GM21381 (cell line): ENCODE measurements around the gene HASPIN.

Experiments
- ATAC-seq: cut with Tn5 transposase; IDR thresholded peaks from one replicate; pipeline ENCODE4 v1.9.1; 2021; ENCODE audit warnings: mild to moderate bottlenecking, moderate library complexity; ENCODE audit not compliant: unreplicated experiment

The HASPIN gene

DNA sequence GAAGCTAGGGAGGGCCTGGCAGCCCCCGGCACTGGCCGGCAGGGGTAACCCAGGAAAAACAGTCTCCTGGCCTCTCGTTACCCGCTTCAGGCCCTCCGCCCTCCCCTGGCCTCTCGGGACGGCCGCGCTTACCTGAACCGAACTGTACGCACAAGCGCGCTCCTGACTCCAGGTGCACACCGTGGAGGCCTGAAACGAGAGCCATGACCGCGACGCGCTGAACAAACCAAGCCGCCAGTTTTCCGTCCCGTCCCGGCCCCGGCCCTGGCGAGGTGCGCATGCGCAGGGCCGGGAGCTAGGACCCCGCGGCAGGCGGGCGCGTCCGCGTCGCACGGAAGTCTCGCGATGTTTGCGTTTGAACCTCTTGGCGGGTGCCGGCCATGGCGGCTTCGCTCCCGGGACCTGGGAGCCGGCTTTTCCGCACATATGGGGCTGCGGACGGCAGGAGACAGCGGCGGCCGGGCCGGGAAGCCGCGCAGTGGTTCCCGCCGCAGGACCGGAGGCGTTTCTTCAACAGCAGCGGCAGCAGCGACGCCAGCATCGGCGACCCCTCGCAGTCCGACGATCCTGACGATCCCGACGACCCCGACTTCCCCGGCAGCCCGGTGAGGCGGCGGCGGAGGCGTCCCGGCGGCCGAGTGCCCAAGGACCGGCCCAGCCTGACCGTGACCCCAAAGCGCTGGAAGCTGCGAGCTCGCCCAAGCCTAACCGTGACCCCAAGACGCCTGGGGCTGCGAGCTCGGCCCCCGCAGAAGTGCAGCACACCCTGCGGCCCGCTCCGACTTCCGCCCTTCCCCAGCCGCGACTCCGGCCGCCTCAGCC is at the start of gene HASPIN:
Gene HASPIN (plus strand): TSS at position 348 of the 822 bp plus-strand sequence. CDS start 33 bp downstream, at position 381.
- ATAC-seq = peak; percentile 89

DNA sequence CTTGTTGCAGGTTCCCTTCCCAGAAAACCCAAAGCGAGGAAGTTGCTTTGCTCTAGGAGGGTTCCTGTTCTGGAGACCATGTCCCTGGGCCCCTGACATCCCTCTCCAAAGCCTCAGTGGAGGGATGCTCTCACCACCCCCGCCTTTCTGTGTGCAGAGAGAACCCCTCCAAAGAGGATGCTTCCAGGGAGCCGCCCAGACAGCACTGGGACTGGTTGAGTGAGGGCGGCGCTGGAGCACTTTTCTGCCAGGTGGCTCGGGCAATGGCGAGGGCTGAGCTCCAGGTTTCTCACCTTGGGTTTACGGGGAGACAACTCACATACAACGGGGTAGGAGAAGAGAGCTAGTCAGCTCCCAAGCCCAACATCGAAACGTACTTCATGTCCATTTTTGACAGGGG is 47.8 kb upstream of the HASPIN start:
- no peak for ATAC-seq

DNA sequence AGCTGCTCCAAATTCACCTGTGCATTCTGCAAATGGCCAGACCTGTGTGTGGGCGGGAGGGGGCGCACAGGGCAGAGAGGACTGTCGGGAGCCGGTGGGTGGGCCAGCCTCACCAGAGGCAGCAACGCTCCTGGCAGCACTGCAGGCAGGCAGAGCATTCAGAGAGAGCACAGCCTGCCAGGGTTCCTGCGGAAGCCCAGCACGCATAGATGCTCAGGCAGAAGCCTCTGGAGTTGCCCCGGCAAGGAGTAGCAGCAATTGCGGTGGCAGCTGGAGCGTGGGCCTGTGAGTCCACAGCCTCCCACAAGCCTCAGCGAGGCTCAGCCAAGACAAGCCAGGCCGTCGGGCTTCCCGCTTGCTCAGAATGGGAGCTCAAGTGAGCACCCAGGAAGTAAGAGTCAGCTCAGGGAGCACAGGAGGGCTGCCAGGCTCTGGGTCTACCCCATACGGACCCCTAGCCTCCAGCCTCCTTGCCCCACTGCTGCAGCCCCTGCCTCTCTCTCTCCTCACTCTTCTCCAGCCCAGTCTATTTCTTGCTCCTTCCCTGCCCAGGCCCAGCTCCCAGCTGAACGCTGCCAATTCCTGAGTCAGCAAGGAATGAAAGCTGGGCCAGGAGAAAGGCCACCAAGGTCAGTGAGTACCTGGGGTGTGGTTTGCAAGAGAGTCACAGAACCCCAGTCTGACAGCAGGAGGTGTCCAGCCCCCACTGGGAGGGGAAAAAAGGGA is 45.4 kb upstream of the HASPIN start:
- ATAC-seq = no peak

DNA sequence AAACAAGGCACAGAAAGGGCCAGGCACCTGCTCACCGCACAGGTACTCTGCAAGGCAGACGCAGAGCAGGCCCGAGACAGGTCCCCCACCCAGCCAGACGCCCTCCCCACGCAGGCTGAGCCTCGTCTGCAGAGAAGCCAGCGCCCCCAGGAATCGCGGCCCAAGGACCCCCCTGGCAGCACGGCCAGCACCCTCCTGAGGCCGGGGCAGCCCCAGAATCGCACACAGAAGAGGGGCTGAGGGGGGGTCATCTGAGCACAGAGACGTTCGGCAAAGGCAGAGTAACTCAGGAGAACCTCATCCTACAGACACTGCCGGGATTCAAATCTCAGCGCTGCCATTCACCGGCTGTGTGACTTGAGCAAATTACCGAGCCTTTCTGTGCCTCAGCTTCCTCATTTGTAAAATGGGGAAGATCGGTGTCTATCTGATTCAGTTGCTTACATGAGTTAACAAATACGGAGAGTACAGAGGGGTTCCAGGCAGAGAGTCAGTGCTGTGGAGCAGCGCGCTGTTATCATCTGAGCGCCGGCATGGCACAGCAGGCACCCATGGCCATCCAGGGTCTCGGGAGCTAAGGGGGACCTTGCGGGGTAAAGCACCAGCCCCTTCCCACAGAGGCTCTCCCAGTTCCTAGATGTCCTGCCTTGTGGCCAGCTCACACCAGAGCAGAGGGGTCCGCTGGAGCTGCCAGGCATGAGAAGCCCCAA is 44.7 kb upstream of the HASPIN start:
- no peak for ATAC-seq

DNA sequence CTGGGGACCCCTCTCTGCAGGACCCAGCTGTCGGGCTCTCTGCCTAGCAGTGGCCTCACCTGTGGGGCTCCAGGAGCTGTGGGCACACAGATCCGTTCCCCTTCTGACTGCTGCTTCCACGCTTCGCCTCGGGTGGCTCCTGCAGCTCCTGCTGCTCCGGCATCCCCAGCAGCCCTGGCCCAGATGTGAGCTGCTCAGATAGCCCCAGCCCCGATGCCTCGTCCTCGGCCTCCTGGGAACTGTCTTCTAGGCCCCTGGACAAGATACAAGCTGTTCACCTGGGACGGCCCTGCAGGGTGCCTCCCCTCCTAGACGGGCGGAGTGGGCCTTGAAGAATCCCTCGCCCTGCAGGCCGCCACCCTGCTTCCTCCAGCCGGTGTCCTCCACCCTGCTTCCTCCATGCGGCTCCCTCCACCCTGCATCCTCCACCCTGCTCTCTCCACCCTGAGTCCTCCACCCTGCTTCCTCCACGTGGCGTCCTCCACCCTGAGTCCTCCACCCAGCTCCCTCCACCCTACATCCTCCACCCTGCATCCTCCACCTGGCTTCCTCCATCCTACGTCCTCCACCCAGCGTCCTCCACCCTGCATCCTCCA is 44.1 kb upstream of the HASPIN start:
- no peak for ATAC-seq

DNA sequence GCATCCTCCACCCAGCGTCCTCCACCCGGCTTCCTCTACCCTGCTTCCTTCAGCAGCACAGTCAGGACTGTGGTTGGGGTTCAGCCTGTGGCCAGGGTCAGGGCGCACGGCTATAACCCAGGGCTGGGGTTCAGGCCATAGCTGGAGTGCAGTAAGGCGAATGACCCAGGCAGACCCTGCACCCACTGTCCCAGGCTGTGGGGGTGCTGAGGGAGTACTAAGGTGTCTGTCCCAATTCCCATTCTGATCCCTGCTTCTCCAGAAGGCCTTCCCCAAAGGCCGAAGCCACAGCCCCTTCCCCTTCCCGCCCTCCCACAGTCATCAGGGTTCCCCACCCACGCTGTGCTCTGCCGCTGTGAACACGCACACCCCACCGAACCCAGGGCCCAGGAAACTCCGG is 42.6 kb upstream of the HASPIN start:
- no peak for ATAC-seq

DNA sequence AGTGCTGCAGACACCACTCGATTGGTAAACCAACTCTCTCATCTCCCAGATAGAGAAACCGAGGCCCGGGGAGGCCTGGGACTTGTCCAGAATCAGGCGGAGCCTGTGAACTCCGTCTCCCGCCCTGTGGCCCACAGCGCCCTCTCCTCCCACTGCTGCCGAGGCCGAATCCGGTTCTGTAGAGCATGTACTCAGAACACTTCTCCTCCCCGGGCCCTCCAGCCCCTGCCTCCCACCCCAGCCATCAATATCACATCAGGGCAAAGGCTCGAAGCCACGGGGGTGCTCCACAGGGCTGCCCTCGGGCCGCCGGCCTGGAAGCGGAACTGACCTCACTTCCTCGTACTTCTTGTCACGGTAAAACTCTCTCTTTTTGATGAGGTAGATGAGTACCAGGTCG is 42.1 kb upstream of the HASPIN start:
- no peak for ATAC-seq

DNA sequence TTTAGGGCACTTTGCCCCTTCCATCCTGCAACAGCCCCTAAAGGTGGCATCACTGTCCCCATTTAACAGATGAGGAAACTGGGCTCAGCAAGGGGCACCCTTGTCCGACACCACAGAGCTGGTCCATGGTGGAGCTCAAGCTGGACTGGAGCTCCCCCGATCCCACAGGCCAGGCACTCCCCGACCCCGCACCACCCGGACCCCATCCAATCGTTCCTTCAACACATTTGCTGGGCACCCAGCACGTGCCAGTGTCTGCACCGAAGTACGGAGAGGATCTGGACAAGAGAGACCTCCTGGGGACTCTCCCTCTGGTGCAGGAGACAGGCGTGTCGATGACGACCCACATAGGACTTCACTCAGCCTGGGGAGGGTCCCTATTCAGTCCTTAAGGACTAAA is 41.7 kb upstream of the HASPIN start:
- ATAC-seq = no peak

DNA sequence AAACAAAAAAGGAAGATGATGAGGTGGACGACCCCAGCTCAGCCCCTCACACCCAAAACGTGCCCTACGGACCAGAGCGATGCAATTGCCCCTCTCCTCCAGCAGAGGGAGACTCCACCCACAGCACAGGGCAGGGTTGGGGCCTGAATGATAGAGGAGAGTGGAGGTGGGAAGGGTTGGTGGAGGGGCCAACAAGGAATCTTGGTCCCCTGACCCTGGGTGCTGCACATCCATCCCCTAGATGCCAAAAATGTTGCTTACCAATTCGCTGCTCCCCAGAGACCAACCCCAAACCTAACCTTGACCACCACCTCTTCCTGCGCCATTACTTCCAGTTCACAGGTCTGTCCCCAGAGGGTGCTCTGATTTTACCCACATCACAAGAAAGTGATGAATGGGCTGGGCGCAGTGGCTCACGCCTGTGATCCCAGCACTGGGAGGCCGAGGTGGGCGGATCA is 40.6 kb upstream of the HASPIN start:
- no peak for ATAC-seq

DNA sequence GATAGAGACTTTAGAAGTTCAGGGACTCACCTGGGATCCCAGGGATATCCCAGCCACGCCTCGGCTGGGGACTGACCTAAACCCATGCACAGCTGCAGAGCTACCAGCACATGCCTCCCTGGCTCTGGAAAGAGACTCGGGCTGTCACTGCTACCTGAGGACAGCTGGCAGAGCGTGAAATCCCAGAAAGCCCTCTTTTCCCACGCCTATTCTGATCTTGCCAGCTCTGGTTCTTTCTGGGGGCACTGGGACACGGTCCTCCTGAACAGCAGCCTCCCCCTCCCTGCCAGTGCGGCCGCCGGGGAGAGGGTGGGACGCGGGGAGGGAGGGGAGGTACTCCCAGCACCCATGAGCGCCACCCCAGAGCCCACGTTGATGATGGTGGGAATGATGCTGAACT is 38.5 kb upstream of the HASPIN start:
- no peak for ATAC-seq

DNA sequence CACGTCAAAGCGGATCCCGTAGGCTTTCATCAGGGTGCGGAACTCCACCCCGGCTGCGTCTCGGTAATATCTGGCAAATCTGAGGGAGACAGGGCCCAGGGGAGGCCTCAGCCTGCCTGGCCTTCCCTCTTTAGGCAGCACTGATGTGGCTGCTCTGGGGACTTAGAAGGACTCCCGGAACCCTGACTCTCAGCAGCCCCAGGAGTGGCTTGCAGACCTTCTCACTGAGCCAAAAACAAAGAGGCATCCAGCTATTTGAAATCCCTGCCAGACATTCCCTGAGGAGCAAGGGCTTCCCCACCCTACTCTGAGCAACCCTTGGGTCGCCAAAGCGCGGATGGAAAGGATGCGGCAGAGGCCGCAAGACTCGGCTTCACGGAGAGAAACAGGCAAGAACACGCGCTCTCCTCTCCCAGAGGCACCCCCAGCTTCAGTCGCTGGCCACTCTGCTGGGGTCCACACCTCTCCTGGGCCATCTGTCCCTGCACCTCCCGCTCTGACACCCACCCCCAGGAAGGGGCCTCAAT is 35.6 kb upstream of the HASPIN start:
- no peak for ATAC-seq

DNA sequence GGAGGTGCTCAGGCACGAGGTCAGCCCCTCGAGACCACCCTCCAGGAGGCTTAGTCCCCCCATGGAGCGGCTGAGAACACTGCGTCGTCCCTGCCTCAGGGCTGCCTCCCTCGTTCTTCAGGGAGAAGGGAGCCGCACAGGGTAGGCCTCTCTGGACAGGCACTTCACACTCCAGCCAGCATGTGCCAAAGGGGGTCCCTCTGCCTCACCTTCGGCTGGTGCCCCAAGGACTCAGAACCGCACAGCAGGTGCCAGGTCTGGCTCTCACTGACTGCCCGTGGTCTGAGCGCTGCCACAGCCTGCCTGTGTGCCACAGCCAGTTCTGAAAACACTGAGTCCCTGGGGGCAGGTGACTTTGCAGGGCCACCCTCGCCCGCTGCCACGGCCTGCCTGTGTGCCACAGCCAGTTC is 34.8 kb upstream of the HASPIN start:
- no peak for ATAC-seq

DNA sequence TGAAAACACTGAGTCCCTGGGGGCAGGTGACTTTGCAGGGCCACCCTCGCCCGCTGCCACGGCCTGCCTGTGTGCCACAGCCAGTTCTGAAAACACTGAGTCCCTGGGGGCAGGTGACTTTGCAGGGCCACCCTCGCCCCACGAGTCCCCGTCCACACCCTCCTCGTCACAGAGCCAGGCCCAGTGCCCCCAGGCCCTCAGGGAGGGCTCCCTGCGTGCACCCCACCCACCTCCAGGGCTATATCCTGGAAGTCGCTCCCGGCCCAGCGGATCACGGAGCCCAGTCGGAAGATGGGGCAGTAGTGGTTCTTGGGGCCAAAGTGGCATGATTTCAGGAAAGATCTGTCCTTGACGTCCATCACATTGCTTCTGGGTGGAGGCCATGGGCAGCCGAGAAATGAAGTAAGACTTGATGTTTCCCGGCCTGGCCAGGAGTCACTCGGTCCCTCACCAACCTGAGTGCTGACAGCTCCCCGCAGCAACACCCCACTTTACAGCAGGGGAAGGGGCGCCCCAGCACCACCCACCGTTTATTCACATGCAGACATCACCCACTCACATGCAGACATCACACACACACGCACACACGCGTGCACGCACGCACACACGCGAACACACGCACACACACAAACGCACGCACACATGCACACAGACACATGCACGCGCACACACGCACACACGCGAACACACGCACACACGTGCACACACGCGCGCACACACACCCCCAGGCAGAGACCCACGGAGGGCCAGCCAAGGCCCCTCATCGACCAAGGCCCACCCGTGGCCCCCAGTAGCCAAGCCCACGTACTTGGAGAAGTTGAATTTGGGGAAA is 34.2 kb upstream of the HASPIN start:
- ATAC-seq = no peak

DNA sequence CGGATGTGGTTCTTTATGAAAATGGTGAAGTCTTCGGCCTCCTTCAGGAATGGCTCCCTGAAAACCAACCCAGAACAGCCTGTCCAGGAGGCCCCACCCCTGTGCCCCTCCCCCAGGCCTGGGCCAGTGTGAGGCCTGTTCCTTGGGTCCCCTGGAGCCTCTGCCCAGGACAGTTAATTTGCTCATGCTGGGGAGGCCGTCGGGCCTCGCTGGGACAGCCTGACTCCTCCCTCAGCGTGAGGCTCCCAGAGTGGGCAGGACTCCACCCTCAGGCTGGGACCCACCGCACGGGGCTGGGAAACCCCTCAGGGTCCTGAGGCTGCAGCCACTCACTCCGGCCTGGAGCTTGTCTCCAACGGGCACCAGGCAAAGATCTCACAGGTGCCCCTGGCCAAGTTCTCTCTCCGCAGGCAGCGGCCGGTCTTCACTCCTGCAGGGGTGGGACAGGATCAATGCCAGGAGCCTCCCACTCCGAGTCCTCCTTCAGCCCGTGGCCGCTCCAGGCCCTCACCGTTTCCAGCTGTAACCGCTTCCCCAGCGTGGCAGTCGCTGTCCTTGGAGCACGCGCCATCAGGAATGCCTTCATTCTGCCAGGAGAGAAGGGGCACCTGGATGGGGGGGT is 33.5 kb upstream of the HASPIN start:
- no peak for ATAC-seq

DNA sequence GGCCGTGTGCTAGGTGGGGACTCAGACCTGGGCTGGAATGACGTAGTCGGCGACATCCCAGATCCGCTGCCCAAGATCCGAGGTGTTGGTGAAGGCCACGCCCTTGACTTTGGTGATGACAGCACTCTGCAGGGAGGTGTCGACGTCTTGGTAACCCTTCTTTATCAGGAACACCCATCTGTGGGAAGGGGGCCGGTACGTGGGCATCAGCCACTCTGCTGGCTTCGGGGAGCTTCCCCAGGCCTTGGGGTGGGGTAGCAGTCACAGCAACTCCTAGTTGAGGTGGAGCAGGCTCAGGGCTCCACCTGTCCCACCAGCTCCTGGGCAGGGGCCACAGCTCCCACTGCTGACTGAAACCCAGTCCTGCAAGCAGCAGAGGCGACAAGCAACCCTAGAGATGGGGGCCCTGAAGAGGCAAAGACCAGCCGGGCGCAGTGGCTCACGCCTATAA is 32.1 kb upstream of the HASPIN start:
- ATAC-seq = no peak

DNA sequence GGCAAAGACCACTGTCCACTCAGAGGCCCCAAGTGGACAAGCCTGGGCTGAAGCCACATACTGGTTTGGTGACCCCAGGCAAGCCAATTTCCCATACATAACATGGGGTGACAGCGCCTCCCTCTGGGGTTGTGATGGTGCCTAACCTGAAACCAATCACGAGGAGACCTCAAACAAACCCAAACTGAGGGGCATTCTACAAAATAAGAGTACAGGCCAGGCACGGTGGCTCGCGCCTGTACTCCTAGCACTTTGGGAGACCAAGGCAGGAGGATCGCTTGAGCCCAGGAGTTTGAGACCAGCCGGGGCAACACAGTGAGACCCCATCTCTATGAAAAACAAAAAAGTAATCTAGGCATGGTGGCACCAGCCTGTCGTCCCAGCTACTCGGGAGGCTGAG is 31.4 kb upstream of the HASPIN start:
- no peak for ATAC-seq

DNA sequence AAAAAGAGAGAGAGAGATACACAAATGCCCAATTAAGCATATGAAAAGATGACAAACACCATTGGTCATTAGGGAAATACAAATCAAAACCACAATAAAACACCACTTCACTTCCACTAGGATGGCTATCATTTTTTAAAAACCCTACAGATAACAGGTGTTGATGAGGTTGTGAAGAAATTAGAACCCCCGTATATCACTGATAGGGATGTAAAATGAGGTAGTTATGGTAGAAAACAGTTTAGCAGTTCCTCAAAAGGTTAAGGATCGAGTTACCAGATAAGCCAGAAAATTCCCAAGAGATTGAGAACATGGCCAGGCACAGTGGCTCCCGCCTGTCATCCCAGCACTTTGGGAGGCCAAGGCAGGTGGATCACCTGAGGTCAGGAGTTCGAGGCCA is 30.6 kb upstream of the HASPIN start:
- ATAC-seq = no peak

DNA sequence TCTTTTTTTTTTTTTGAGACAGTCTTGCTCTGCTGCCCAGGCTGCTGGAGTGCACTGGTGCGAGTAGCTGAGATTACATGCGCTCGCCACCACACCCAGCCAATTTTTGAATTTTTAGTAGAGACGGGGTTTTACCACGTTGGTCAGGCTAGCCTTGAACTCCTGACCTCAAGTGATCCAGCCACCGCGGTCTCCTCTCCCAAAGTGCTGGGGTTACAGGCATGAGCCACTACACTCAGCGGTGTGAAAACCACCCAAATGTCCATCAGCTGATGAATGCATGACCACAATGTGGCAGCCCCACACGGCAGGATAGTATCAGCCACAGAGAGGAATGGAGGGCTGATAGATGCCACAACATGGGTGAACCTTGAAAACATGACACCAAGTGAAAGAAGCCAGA is 29.9 kb upstream of the HASPIN start:
- ATAC-seq = no peak

DNA sequence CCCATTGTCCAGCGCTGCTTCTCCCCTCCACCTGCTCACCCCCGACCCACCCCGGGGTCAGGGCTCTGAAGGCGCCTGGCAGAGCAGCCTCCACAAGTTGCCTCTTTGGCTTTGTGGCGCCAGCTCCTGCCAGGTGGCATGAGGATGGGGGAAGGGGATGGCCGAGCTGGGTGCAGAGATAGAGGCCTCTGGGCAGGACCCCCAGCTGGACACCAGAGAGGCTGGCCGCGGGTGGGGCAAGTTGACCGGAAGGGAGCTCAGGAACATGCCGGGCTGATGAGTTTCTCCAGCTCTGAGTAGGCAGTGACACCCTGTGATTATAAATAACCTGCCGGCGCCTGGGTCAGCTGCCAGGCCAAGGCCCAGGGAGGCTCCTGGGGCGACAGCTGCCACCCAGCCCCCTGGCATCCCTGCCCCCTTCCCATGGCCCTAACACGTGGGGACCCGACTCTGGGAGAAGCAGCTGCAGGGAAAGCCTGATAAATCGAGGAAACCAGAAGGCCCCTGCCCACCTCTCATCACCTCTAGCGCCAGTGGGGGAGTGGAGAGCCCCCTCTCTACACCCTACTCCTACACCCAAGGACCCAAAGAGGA is 28.5 kb upstream of the HASPIN start:
- ATAC-seq = no peak
